GM20431 (cell line): ENCODE data around the gene CHEK2.
"Not testable (repeated sequence)": the region's sequence is repeated elsewhere in the genome, so short reads cannot be mapped to it uniquely, and the experiment has no call there.

Experiments used
- in situ Hi-C: fragments of 300-500 bp; cut with MseI, MboI; formaldehyde crosslinking; loops from one replicate; pipeline ENCODE4 v1.15.0; 2020; ENCODE audit warnings: low sequenced_read_pairs; ENCODE audit not compliant: unreplicated experiment

Gene CHEK2

GRCh38 chr22:28743852-28744251 lies 2.2 kb upstream of the CHEK2 start:
- in situ Hi-C loops: no loop called here

GRCh38 chr22:28742562-28742962 lies 942 bp upstream of the CHEK2 start:
- in situ Hi-C loops: no loop called here

GRCh38 chr22:28741200-28741784 lies 328 bp downstream of the CHEK2 start:
- in situ Hi-C loops: no loop called here

GRCh38 chr22:28738876-28739275 lies 2.7 kb downstream of the CHEK2 start:
- in situ Hi-C loops: not testable (repeated sequence)

- in situ Hi-C loops: no loop called here
Measured at GRCh38 chr22:28737701-28738100, 3.9 kb downstream of the CHEK2 start.

- in situ Hi-C loops: no loop called here
Measured at GRCh38 chr22:28736301-28737155, 5.1 kb downstream of the CHEK2 start.

- in situ Hi-C loops: no loop called here
Measured at GRCh38 chr22:28734393-28734792, 7.2 kb downstream of the CHEK2 start.

GRCh38 chr22:28730179-28730578 lies 11.4 kb downstream of the CHEK2 start:
- in situ Hi-C loops: no loop called here

- in situ Hi-C loops: no loop called here
Measured at GRCh38 chr22:28728621-28729313, 12.9 kb downstream of the CHEK2 start.

- in situ Hi-C loops: no loop called here
Measured at GRCh38 chr22:28728002-28728401, 13.6 kb downstream of the CHEK2 start.

GRCh38 chr22:28718044-28718443 lies 23.6 kb downstream of the CHEK2 start:
- in situ Hi-C loops: no loop called here

- in situ Hi-C loops: no loop called here
Measured at GRCh38 chr22:28716686-28717085, 24.9 kb downstream of the CHEK2 start.

GRCh38 chr22:28715611-28716010 lies 26.0 kb downstream of the CHEK2 start:
- in situ Hi-C loops: no loop called here

GRCh38 chr22:28714043-28714628 lies 27.5 kb downstream of the CHEK2 start:
- in situ Hi-C loops: no loop called here

GRCh38 chr22:28711820-28712777 lies 29.5 kb downstream of the CHEK2 start:
- in situ Hi-C loops: no loop called here

GRCh38 chr22:28711341-28711740 lies 30.3 kb downstream of the CHEK2 start:
- in situ Hi-C loops: no loop called here

- in situ Hi-C loops: no loop called here
Measured at GRCh38 chr22:28710576-28711191, 30.9 kb downstream of the CHEK2 start.

GRCh38 chr22:28710107-28710506 lies 31.5 kb downstream of the CHEK2 start:
- in situ Hi-C loops: no loop called here

- in situ Hi-C loops: no loop called here
Measured at GRCh38 chr22:28706845-28707244, 34.8 kb downstream of the CHEK2 start.
